Measurements from ENCODE around the gene SLC6A11.

The SLC6A11 gene

DNA sequence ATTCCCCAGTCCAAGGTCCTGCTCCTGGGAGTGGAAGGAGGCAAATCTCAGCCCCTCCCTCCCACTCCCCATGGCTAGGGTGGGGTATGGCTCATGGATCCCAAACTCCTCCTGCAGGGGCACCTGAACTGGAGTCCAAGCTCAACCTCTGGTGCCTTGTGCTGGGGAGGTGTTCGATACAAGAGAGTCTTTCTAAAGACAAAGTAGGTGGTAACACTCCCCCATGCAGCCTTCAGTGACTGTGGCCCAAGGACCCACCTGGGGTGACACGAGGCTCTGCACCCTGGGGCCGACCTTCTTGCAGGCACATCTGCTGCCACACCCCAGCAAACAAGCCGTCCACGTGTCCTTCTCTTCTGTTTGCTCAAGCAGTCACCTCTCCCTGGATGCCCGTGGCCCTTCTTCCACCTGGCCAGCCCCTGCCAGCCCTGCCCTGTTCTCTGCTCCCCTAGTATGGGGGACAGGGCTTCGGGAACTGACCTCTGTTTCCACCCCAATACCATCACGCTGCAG is 36.7 kb upstream of the SLC6A11 start:
- H2AFZ ChIP-seq (ENCODE audit: low read depth, low read length) = no peak overlapping the region
- no peak overlapping the region for H3K4me2 ChIP-seq (ENCODE audit: low read length, poor library complexity, severe bottlenecking)
- WGBS = 64% methylated on average over 8 of the region's 8 CpGs
- no peak for DNase-seq
- H3K36me3 ChIP-seq (ENCODE audit: control insufficient read depth in 1 of 2, insufficient read depth in 2 of 2, low read depth in 1 of 2, low read length in 2 of 2) = no peaks in the 10 kb centered on the region
- no peak overlapping the region for H3K9ac ChIP-seq (ENCODE audit: low read length)
- H3K14ac ChIP-seq (ENCODE audit: low read length in 2 of 2) = no peak overlapping the region
- no peak overlapping the region for H4K8ac ChIP-seq (ENCODE audit: low read length)
- no peak overlapping the region for H2BK5ac ChIP-seq (ENCODE audit: low read depth, low read length, poor library complexity, severe bottlenecking)
- H2BK15ac ChIP-seq (ENCODE audit: low read depth, poor library complexity, severe bottlenecking) = no peak overlapping the region
- no peak overlapping the region for H3K4ac ChIP-seq (ENCODE audit: low read depth in 1 of 2, low read length in 2 of 2)
- no peak overlapping the region for H3K27ac ChIP-seq (ENCODE audit: low read length, poor library complexity, severe bottlenecking)
- no peak overlapping the region for H3K23ac ChIP-seq (ENCODE audit: low read length in 2 of 2)
- no peaks in the 10 kb centered on the region for H3K79me1 ChIP-seq (replicated peaks; ENCODE audit: low read length, poor library complexity, severe bottlenecking)
- no peak overlapping the region for H2BK12ac ChIP-seq (ENCODE audit: low read length in 2 of 2)
- no peaks in the 10 kb centered on the region for H3K4me1 ChIP-seq (ENCODE audit: control insufficient read depth, insufficient read depth, low read depth, low read length)
- no peaks in the 10 kb centered on the region for H3K9me3 ChIP-seq (ENCODE audit: control insufficient read depth, low read length)
- H3K4me3 ChIP-seq (ENCODE audit: insufficient read depth in 1 of 2, low read depth in 1 of 2, low read length in 2 of 2) = no peak overlapping the region
- peaks cover 0 to 43% of the 10 kb centered on the region in 2 experiments for H3K27me3 ChIP-seq (ENCODE audit: control insufficient read depth in 1 of 2, insufficient read depth in 1 of 2, low read length in 2 of 2)
- H3K18ac ChIP-seq (ENCODE audit: low read depth in 1 of 2, low read length in 2 of 2) = no peak overlapping the region
- no peak overlapping the region for H2AK5ac ChIP-seq (ENCODE audit: low read length, severe bottlenecking)
- H2BK120ac ChIP-seq (ENCODE audit: low read depth, low read length) = no peak overlapping the region
- H4K91ac ChIP-seq (ENCODE audit: low read length) = no peak overlapping the region

DNA sequence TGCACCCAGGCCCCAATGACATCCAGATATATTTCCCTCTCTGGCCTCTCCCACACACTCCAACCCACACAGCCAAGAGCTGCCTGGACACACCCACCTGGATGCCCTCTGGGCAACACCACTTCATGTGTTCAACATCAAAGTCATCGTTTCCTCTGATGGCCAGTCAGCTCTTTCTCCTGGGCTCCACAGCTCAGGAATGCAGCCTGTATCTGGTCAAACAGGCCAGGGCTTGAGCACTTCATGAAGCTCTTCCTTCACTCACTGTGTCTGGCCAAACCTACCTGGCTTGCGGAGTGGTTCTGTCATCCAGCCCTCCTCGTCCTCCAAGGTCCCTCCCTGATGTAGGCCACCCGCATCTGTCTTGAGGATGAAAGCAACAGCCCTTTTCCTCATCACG is 35.8 kb upstream of the SLC6A11 start:
- no peak overlapping the region for H2AK5ac ChIP-seq (ENCODE audit: low read length, severe bottlenecking)
- 77% methylated on average over 5 of the region's 5 CpGs for WGBS
- H3K27me3 ChIP-seq (ENCODE audit: control insufficient read depth in 1 of 2, insufficient read depth in 1 of 2, low read length in 2 of 2) = peaks cover 0 to 46% of the 10 kb centered on the region in 2 experiments
- H3K9me3 ChIP-seq (ENCODE audit: control insufficient read depth, low read length) = no peaks in the 10 kb centered on the region
- no peak overlapping the region for H3K23ac ChIP-seq (ENCODE audit: low read length in 2 of 2)
- H3K27ac ChIP-seq (ENCODE audit: low read length, poor library complexity, severe bottlenecking) = no peak overlapping the region
- H3K4me2 ChIP-seq (ENCODE audit: low read length, poor library complexity, severe bottlenecking) = no peak overlapping the region
- H3K4me3 ChIP-seq (ENCODE audit: insufficient read depth in 1 of 2, low read depth in 1 of 2, low read length in 2 of 2) = no peak overlapping the region
- H3K9ac ChIP-seq (ENCODE audit: low read length) = no peak overlapping the region
- H3K4me1 ChIP-seq (ENCODE audit: control insufficient read depth, insufficient read depth, low read depth, low read length) = no peaks in the 10 kb centered on the region
- H3K4ac ChIP-seq (ENCODE audit: low read depth in 1 of 2, low read length in 2 of 2) = no peak overlapping the region
- no peaks in the 10 kb centered on the region for H3K79me1 ChIP-seq (replicated peaks; ENCODE audit: low read length, poor library complexity, severe bottlenecking)
- no peak overlapping the region for H4K91ac ChIP-seq (ENCODE audit: low read length)
- H3K36me3 ChIP-seq (ENCODE audit: control insufficient read depth in 1 of 2, insufficient read depth in 2 of 2, low read depth in 1 of 2, low read length in 2 of 2) = no peaks in the 10 kb centered on the region
- H2BK15ac ChIP-seq (ENCODE audit: low read depth, poor library complexity, severe bottlenecking) = no peak overlapping the region
- no peak overlapping the region for H3K18ac ChIP-seq (ENCODE audit: low read depth in 1 of 2, low read length in 2 of 2)
- no peak for DNase-seq
- H2BK120ac ChIP-seq (ENCODE audit: low read depth, low read length) = no peak overlapping the region
- H3K14ac ChIP-seq (ENCODE audit: low read length in 2 of 2) = no peak overlapping the region
- no peak overlapping the region for H2AFZ ChIP-seq (ENCODE audit: low read depth, low read length)
- no peak overlapping the region for H4K8ac ChIP-seq (ENCODE audit: low read length)
- no peak overlapping the region for H2BK5ac ChIP-seq (ENCODE audit: low read depth, low read length, poor library complexity, severe bottlenecking)
- no peak overlapping the region for H2BK12ac ChIP-seq (ENCODE audit: low read length in 2 of 2)

DNA sequence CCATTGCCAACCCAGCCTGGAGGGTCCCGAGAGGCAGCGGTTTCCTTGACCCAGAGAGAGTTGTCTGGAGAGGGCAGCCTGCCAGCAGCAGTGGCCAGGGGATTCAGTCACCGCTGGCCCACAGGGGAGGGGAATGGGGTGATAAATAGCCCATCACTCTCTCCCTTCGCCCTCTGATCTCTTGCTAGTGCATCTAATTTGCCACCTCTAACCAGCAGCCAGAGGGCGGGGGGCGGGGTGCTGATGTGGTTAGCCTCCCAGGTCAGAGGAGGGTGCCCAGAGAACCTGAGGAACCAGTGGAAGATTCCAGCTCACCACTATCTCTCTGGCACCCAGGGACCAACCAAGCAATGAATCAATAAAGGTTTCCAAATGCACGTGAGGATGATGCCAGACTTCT is 35.1 kb upstream of the SLC6A11 start:
- Histone ChIP-seq H3K23ac (ENCODE audit: low read length in 2 of 2) (no peak overlapping the region), H3K14ac (ENCODE audit: low read length in 2 of 2) (no peak overlapping the region), H2AK5ac (ENCODE audit: low read length, severe bottlenecking) (no peak overlapping the region), H3K4me3 (ENCODE audit: insufficient read depth in 1 of 2, low read depth in 1 of 2, low read length in 2 of 2) (no peak overlapping the region), H3K9ac (ENCODE audit: low read length) (no peak overlapping the region), H3K4ac (ENCODE audit: low read depth in 1 of 2, low read length in 2 of 2) (no peak overlapping the region), H3K27ac (ENCODE audit: low read length, poor library complexity, severe bottlenecking) (no peak overlapping the region), H2BK12ac (ENCODE audit: low read length in 2 of 2) (no peak overlapping the region), H2BK5ac (ENCODE audit: low read depth, low read length, poor library complexity, severe bottlenecking) (no peak overlapping the region), H3K36me3 (ENCODE audit: control insufficient read depth in 1 of 2, insufficient read depth in 2 of 2, low read depth in 1 of 2, low read length in 2 of 2) (no peaks in the 10 kb centered on the region), H4K8ac (ENCODE audit: low read length) (no peak overlapping the region), H2AFZ (ENCODE audit: low read depth, low read length) (no peak overlapping the region), H2BK15ac (ENCODE audit: low read depth, poor library complexity, severe bottlenecking) (no peak overlapping the region), H3K27me3 (ENCODE audit: control insufficient read depth in 1 of 2, insufficient read depth in 1 of 2, low read length in 2 of 2) (peaks cover 0 to 43% of the 10 kb centered on the region in 2 experiments), H3K79me1 (replicated peaks; ENCODE audit: low read length, poor library complexity, severe bottlenecking) (no peaks in the 10 kb centered on the region), H2BK120ac (ENCODE audit: low read depth, low read length) (no peak overlapping the region), H3K4me1 (ENCODE audit: control insufficient read depth, insufficient read depth, low read depth, low read length) (no peaks in the 10 kb centered on the region), H3K4me2 (ENCODE audit: low read length, poor library complexity, severe bottlenecking) (no peak overlapping the region), H3K9me3 (ENCODE audit: control insufficient read depth, low read length) (no peaks in the 10 kb centered on the region), H4K91ac (ENCODE audit: low read length) (no peak overlapping the region), H3K18ac (ENCODE audit: low read depth in 1 of 2, low read length in 2 of 2) (no peak overlapping the region)
- DNase-seq = no peak
- 79% methylated on average over 6 of the region's 7 CpGs for WGBS

DNA sequence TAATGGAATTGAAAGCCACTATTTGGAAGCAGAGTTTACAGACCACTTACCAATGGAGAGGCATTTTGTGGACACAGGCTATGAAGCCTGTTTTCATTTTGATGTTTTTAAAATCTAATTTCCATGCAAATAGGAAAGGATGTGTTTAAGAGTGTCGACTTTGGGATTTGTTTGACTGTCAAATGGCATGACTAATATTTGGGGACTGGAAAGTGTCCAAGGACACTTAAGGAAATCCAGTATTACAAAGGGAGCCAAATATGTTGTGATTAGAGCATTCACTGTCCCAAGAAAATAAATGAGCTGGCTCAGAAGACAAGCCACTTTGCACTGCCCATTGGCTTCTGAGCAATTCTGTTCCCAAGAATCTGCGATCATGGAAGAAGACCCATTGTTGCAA is 34.0 kb upstream of the SLC6A11 start:
- Histone ChIP-seq H2BK15ac (ENCODE audit: low read depth, poor library complexity, severe bottlenecking) (no peak overlapping the region), H3K9me3 (ENCODE audit: control insufficient read depth, low read length) (no peaks in the 10 kb centered on the region), H3K79me1 (replicated peaks; ENCODE audit: low read length, poor library complexity, severe bottlenecking) (no peaks in the 10 kb centered on the region), H4K91ac (ENCODE audit: low read length) (no peak overlapping the region), H3K18ac (ENCODE audit: low read depth in 1 of 2, low read length in 2 of 2) (no peak overlapping the region), H3K4me2 (ENCODE audit: low read length, poor library complexity, severe bottlenecking) (no peak overlapping the region), H3K27ac (ENCODE audit: low read length, poor library complexity, severe bottlenecking) (no peak overlapping the region), H3K23ac (ENCODE audit: low read length in 2 of 2) (no peak overlapping the region), H2BK12ac (ENCODE audit: low read length in 2 of 2) (no peak overlapping the region), H3K14ac (ENCODE audit: low read length in 2 of 2) (no peak overlapping the region), H2AFZ (ENCODE audit: low read depth, low read length) (no peak overlapping the region), H2AK5ac (ENCODE audit: low read length, severe bottlenecking) (no peak overlapping the region), H3K9ac (ENCODE audit: low read length) (no peak overlapping the region), H3K27me3 (ENCODE audit: control insufficient read depth in 1 of 2, insufficient read depth in 1 of 2, low read length in 2 of 2) (peaks cover 0 to 43% of the 10 kb centered on the region in 2 experiments), H2BK5ac (ENCODE audit: low read depth, low read length, poor library complexity, severe bottlenecking) (no peak overlapping the region), H2BK120ac (ENCODE audit: low read depth, low read length) (no peak overlapping the region), H3K4me1 (ENCODE audit: control insufficient read depth, insufficient read depth, low read depth, low read length) (no peaks in the 10 kb centered on the region), H3K36me3 (ENCODE audit: control insufficient read depth in 1 of 2, insufficient read depth in 2 of 2, low read depth in 1 of 2, low read length in 2 of 2) (no peaks in the 10 kb centered on the region), H3K4me3 (ENCODE audit: insufficient read depth in 1 of 2, low read depth in 1 of 2, low read length in 2 of 2) (no peak overlapping the region), H3K4ac (ENCODE audit: low read depth in 1 of 2, low read length in 2 of 2) (no peak overlapping the region), H4K8ac (ENCODE audit: low read length) (no peak overlapping the region)
- 58% methylated on average over 2 of the region's 2 CpGs for WGBS
- DNase-seq = no peak
